ENCODE measurements around the gene PORCN. TPM values are rescaled to one million over a fixed set of nuclear protein-coding genes. Genes with fewer than 3 reads are reported as not detected.
"Not testable (repeated sequence)": the region's sequence is repeated elsewhere in the genome, so short reads cannot be mapped to it uniquely, and the experiment has no call there.

PORCN gene
- total RNA-seq, 1 donor from 2014 or later = 9.4 TPM

- peaks cover 6% of the 10 kb centered on the region for H3K4me1 Mint-ChIP-seq (ENCODE audit: unreplicated experiment)
- peak; percentile 89 for DNase-seq (ENCODE audit: low spot score)
- peak within 1 kb of the TSS; percentile 91 for H3K4me3 Mint-ChIP-seq (ENCODE audit: unreplicated experiment)
- peak within 1 kb of the TSS; percentile 72 for H3K27ac Mint-ChIP-seq (ENCODE audit: unreplicated experiment)
- no peak for TF ChIP-seq CTCF (IDR thresholded peaks at IDR 0.05; ENCODE audit: unreplicated experiment)
- peaks cover 3% of the 10 kb centered on the region for H3K27me3 Mint-ChIP-seq (ENCODE audit: unreplicated experiment)
- H3K36me3 Mint-ChIP-seq (ENCODE audit: low read depth, unreplicated experiment) = peaks cover 7% of the 10 kb centered on the region
- H3K9me3 Mint-ChIP-seq (ENCODE audit: unreplicated experiment) = no peaks in the 10 kb centered on the region
Observed at GRCh38 chrX:48539345-48540027, 30.7 kb downstream of the PORCN start, which contains the start of gene TBC1D25. Gene TBC1D25 (plus strand): TSS chrX:48539714. CDS start chrX:48539798, 84 bp downstream.

GRCh38 chrX:48540028-48540375 lies 31.2 kb downstream of the PORCN start:
- peaks cover 3% of the 10 kb centered on the region for H3K27me3 Mint-ChIP-seq (ENCODE audit: unreplicated experiment)
- TF ChIP-seq CTCF (IDR thresholded peaks at IDR 0.05; ENCODE audit: unreplicated experiment) = no peak
- peaks cover 6% of the 10 kb centered on the region for H3K4me1 Mint-ChIP-seq (ENCODE audit: unreplicated experiment)
- peaks cover 7% of the 10 kb centered on the region for H3K36me3 Mint-ChIP-seq (ENCODE audit: low read depth, unreplicated experiment)
- peak; percentile 26 for DNase-seq (ENCODE audit: low spot score)
- peak overlapping the region; percentile 72 for H3K27ac Mint-ChIP-seq (ENCODE audit: unreplicated experiment)
- H3K9me3 Mint-ChIP-seq (ENCODE audit: unreplicated experiment) = no peaks in the 10 kb centered on the region
- H3K4me3 Mint-ChIP-seq (ENCODE audit: unreplicated experiment) = peak overlapping the region; percentile 91

GRCh38 chrX:48540480-48540879 lies 31.7 kb downstream of the PORCN start:
- no peak for TF ChIP-seq CTCF (IDR thresholded peaks at IDR 0.05; ENCODE audit: unreplicated experiment)
- Mint-ChIP-seq H3K4me1 (ENCODE audit: unreplicated experiment) (peaks cover 6% of the 10 kb centered on the region), H3K4me3 (ENCODE audit: unreplicated experiment) (peak overlapping the region; percentile 91), H3K27me3 (ENCODE audit: unreplicated experiment) (peaks cover 3% of the 10 kb centered on the region), H3K27ac (ENCODE audit: unreplicated experiment) (peak overlapping the region; percentile 72), H3K9me3 (ENCODE audit: unreplicated experiment) (no peaks in the 10 kb centered on the region), H3K36me3 (ENCODE audit: low read depth, unreplicated experiment) (peaks cover 10% of the 10 kb centered on the region)
- DNase-seq (ENCODE audit: low spot score) = no peak

- H3K9me3 Mint-ChIP-seq (ENCODE audit: unreplicated experiment) = no peaks in the 10 kb centered on the region
- no peak overlapping the region for H3K4me3 Mint-ChIP-seq (ENCODE audit: unreplicated experiment)
- no peak for DNase-seq (ENCODE audit: low spot score)
- no peak overlapping the region for H3K27ac Mint-ChIP-seq (ENCODE audit: unreplicated experiment)
- TF ChIP-seq CTCF (IDR thresholded peaks at IDR 0.05; ENCODE audit: unreplicated experiment) = no peak
- peaks cover 11% of the 10 kb centered on the region for H3K36me3 Mint-ChIP-seq (ENCODE audit: low read depth, unreplicated experiment)
- H3K4me1 Mint-ChIP-seq (ENCODE audit: unreplicated experiment) = peaks cover 6% of the 10 kb centered on the region
- H3K27me3 Mint-ChIP-seq (ENCODE audit: unreplicated experiment) = peaks cover 3% of the 10 kb centered on the region
Observed at GRCh38 chrX:48541140-48541814, 32.5 kb downstream of the PORCN start.

- Mint-ChIP-seq H3K4me1 (ENCODE audit: unreplicated experiment) (no peaks in the 10 kb centered on the region), H3K36me3 (ENCODE audit: low read depth, unreplicated experiment) (peaks cover 9% of the 10 kb centered on the region), H3K4me3 (ENCODE audit: unreplicated experiment) (no peak overlapping the region), H3K27ac (ENCODE audit: unreplicated experiment) (no peak overlapping the region), H3K9me3 (ENCODE audit: unreplicated experiment) (no peaks in the 10 kb centered on the region), H3K27me3 (ENCODE audit: unreplicated experiment) (no peaks in the 10 kb centered on the region)
- no peak for TF ChIP-seq CTCF (IDR thresholded peaks at IDR 0.05; ENCODE audit: unreplicated experiment)
- no peak for DNase-seq (ENCODE audit: low spot score)
Observed at GRCh38 chrX:48548871-48549270, 40.1 kb downstream of the PORCN start.

GRCh38 chrX:48555731-48556325 lies 47.0 kb downstream of the PORCN start:
- H3K4me3 Mint-ChIP-seq (ENCODE audit: unreplicated experiment); H3K36me3 Mint-ChIP-seq (ENCODE audit: low read depth, unreplicated experiment); DNase-seq (ENCODE audit: low spot score); H3K27me3 Mint-ChIP-seq (ENCODE audit: unreplicated experiment); H3K9me3 Mint-ChIP-seq (ENCODE audit: unreplicated experiment); H3K4me1 Mint-ChIP-seq (ENCODE audit: unreplicated experiment): not testable (repeated sequence)
- H3K27ac Mint-ChIP-seq (ENCODE audit: unreplicated experiment) = peak overlapping the region; percentile 42
